ENCODE data around the gene CORO7. TPM values are rescaled to one million over a fixed set of nuclear protein-coding genes. Genes with fewer than 3 reads are reported as not detected.

Gene CORO7
- total and polyA plus RNA-seq, 9 of the 15 experiments (the other 6 are each of a cell fraction or from before 2014, with no cell fraction given) = 0.45 to 77.2 (median 18.7) TPM

- POLR2A ChIA-PET = interaction anchor here (0.6 to 1.6 kb wide), 5 partner anchors 11 to 1136 kb away, joined by 3 to 6 read pairs (median 3); no protein-coding TSS in a partner anchor
- TF ChIP-seq ILF3 (IDR thresholded peaks at IDR 0.05; ENCODE audit: borderline replicate concordance) (no peak), PCBP2 (IDR thresholded peaks at IDR 0.05; ENCODE audit: low read depth, low read length, poor library complexity, severe bottlenecking) (no peak), POU5F1 (IDR thresholded peaks at IDR 0.05; ENCODE audit: borderline replicate concordance, low read depth, low read length, partially characterized antibody) (no peak), NFIC (IDR thresholded peaks at IDR 0.05) (no peak)
- DNase-seq (ENCODE audit: extremely low read depth in 1 of 4, low spot score in 3 of 4) (no peak), FAIRE-seq (no peak), ATAC-seq (no peak)
- H3K27ac ChIP-seq (ENCODE audit: extremely low read depth, low read depth, low read length) = peak overlapping the region; percentile 75
- CTCF ChIA-PET (ENCODE audit: low intra/inter-chr PET ratio) = no interaction called here
- peaks cover 7% of the 10 kb centered on the region; the same call in 2 of the 3 replicates for H3K36me3 ChIP-seq (ENCODE audit: control insufficient read depth, insufficient read depth, low read length)
- H4K20me1 ChIP-seq (replicated peaks; ENCODE audit: control insufficient read depth, insufficient read depth, low read length) = peaks cover 5% of the 10 kb centered on the region; the same call in 1 of the 2 replicates
- peak overlapping the region; percentile 59 to 91 for H3K9ac ChIP-seq (ENCODE audit: insufficient read depth in 1 of 2, low read depth in 2 of 2, low read length in 2 of 2)
- H3K4me2 ChIP-seq (ENCODE audit: insufficient read depth, low read length) = peak overlapping the region; percentile 75
- H3K79me2 ChIP-seq (ENCODE audit: control insufficient read depth, insufficient read depth, low read length) = peaks cover 14% of the 10 kb centered on the region
- no peak overlapping the region; the same call in 1 of the 2 replicates for H2AFZ ChIP-seq (ENCODE audit: low read depth, low read length)
- in situ Hi-C loops (cut with MboI) = no loop called here
- H3K27me3 ChIP-seq (ENCODE audit: control insufficient read depth in 2 of 2, insufficient read depth in 2 of 2, low read length in 2 of 2) = no peaks in the 10 kb centered on the region
- no TSS peak for BruUV-seq (replicated peaks)
- H3K9me3 ChIP-seq (replicated peaks; ENCODE audit: control insufficient read depth, insufficient read depth, low read depth, low read length) = no peaks in the 10 kb centered on the region
- no peak overlapping the region for H3K4me3 ChIP-seq
- peaks cover 5% of the 10 kb centered on the region for H3K9me1 ChIP-seq (ENCODE audit: control insufficient read depth, insufficient read depth, low read length)
- peaks cover 49 to 80% of the 10 kb centered on the region in 2 experiments for H3K4me1 ChIP-seq (replicated peaks in 1 of 2; ENCODE audit: control insufficient read depth in 2 of 2, insufficient read depth in 2 of 2, low read length in 2 of 2)
- intact Hi-C loops (cut with micrococcal nuclease) = no loop called here
- 60% methylated on average over 3 of the region's 3 CpGs for WGBS (ENCODE audit: insufficient coverage, low coverage, missing lambda C conversion rate)
These were observed 46.2 kb downstream of the CORO7 start for GRCh38 chr16:4370151-4370550.

All from K562 (cell line).